GM12873 (cell line): Measurements from ENCODE around the gene COL23A1.

Source experiments
- CTCF ChIP-seq: IDR thresholded peaks from 2 replicates; pipeline ENCODE4 v1.5.1; 2012; ENCODE audit warnings: low read depth, mild to moderate bottlenecking, moderate library complexity, low read length, control low read depth; ENCODE audit not compliant: insufficient read depth; ENCODE audit errors: missing control alignments

Gene COL23A1

GRCh38 chr5:178207183-178207916 is 382.8 kb downstream of the COL23A1 start:
- TF ChIP-seq CTCF = no peak

GRCh38 chr5:178206166-178207101 is 383.8 kb downstream of the COL23A1 start:
- TF ChIP-seq CTCF = no peak

GRCh38 chr5:178205749-178206047 is 384.5 kb downstream of the COL23A1 start:
- no peak for TF ChIP-seq CTCF

- no peak for TF ChIP-seq CTCF
These were observed 385.1 kb downstream of the COL23A1 start for GRCh38 chr5:178204935-178205748.

- TF ChIP-seq CTCF = no peak
These were observed 385.8 kb downstream of the COL23A1 start, which contains the start of gene HNRNPAB for GRCh38 chr5:178204182-178204934. Gene HNRNPAB, plus strand, starts transcription at chr5:178204533. Its CDS starts 305 bp downstream, at chr5:178204838.

- TF ChIP-seq CTCF = no peak
These were observed 386.5 kb downstream of the COL23A1 start for GRCh38 chr5:178203670-178204181.
